Nephron progenitor cell (in vitro differentiated cells): ENCODE data around the gene LPGAT1.

ENCODE experiments used
- DNase-seq: peaks from one replicate; pipeline ENCODE4 v3.0.0; 2021
- H3K27ac Mint-ChIP-seq: 2 replicates; pipeline ENCODE4 v1.8.0; 2021; ENCODE audit warnings: mild to moderate bottlenecking, moderate library complexity, mixed read lengths
- H3K27me3 Mint-ChIP-seq: 2 replicates; pipeline ENCODE4 v1.8.0; 2021; ENCODE audit warnings: mild to moderate bottlenecking, low read depth, mixed read lengths; ENCODE audit not compliant: poor library complexity
- H3K36me3 Mint-ChIP-seq: 2 replicates; pipeline ENCODE4 v1.8.0; 2021; ENCODE audit warnings: low read depth, mixed read lengths
- H3K4me1 Mint-ChIP-seq: 2 replicates; pipeline ENCODE4 v1.8.0; 2021; ENCODE audit warnings: mixed read lengths
- H3K4me3 Mint-ChIP-seq: 2 replicates; pipeline ENCODE4 v1.8.0; 2021; ENCODE audit warnings: mild to moderate bottlenecking, moderate library complexity, mixed read lengths
- H3K9me3 Mint-ChIP-seq: 2 replicates; pipeline ENCODE4 v1.8.0; 2021; ENCODE audit warnings: mild to moderate bottlenecking, moderate library complexity, mixed read lengths
- TF ChIP-seq, protein P1 (sequence below): fragments of 200-600 bp; sonication (generic); IDR thresholded peaks from 2 replicates; pipeline ENCODE4 v1.5.0; 2021; ENCODE audit warnings: antibody characterized with exemption

LPGAT1 gene

DNA sequence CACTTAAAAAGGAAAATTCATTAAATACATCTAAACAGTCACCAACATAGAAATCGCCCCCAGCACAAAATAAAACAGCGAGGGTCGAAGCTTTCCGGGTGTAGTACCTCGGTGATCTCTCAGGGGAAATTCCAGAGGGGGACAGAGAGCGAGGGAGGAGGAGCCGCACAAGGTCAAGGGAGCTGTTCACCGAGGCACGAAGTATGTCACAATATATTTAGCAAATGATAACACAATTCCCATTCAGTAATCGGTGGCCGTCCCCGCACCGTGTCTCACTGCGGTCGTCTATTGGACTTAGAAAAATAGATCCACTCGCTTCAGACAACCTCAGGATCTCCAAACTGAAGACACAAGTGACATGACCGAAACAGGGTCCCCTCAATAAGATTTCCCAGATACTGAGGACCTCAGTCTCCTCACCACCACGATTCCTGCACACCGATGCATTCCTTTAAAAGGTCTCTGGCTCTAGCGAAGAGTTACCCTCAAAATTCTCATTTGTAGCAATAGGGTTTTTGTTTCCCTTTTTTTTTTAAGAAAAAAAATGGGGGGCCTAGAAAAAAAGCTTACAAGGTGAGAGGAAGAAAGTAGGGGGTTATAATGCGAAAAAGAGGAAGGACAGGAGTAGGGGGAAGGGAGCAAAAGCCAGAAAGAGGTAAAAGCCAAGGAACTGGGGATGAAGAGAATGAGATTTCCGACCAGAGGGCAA lies 1.1 kb downstream of the LPGAT1 start:
- TF ChIP-seq, protein P1, sequence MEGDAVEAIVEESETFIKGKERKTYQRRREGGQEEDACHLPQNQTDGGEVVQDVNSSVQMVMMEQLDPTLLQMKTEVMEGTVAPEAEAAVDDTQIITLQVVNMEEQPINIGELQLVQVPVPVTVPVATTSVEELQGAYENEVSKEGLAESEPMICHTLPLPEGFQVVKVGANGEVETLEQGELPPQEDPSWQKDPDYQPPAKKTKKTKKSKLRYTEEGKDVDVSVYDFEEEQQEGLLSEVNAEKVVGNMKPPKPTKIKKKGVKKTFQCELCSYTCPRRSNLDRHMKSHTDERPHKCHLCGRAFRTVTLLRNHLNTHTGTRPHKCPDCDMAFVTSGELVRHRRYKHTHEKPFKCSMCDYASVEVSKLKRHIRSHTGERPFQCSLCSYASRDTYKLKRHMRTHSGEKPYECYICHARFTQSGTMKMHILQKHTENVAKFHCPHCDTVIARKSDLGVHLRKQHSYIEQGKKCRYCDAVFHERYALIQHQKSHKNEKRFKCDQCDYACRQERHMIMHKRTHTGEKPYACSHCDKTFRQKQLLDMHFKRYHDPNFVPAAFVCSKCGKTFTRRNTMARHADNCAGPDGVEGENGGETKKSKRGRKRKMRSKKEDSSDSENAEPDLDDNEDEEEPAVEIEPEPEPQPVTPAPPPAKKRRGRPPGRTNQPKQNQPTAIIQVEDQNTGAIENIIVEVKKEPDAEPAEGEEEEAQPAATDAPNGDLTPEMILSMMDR = peak; percentile 11
- peaks cover 13% of the 10 kb centered on the region for H3K4me1 Mint-ChIP-seq
- H3K27ac Mint-ChIP-seq = no peak overlapping the region
- H3K9me3 Mint-ChIP-seq = no peaks in the 10 kb centered on the region
- peak overlapping the region; percentile 96 for H3K4me3 Mint-ChIP-seq
- H3K36me3 Mint-ChIP-seq = peaks cover 3% of the 10 kb centered on the region
- H3K27me3 Mint-ChIP-seq = peaks cover 34% of the 10 kb centered on the region
- DNase-seq = peak; percentile 52

DNA sequence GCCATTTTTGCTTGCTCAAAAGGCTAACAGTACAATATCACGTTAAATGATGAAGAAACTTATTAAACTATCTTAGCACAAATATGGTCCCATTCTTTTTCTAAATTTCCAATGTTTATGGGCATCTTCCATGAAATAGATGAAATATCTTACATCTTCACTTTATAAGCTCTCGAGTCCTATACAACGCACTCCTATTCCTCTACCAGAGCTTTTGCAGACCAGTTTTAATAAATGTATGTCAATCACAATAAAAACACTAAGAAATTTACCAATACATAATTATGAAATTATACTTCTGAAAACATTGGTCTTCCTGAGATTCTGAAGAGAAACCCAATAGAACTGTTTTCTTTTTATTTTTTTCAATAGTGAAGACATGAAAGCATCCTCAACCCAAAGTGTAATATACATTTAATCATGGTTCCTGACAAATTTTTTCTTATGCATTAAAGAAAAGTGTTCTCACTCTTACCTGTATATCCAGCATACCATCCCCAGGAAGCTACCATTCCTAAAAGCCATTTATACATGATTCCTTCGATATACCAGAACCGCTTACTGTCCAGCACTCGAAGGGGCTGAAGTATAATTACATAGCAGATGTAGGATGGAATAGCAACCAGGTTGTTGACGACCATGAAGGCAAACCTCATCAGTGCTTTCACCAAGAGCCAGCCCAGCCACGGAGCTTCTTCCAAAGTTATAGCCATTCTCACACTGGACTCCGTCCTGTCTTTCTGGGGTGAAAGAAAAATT lies 1.8 kb downstream of the LPGAT1 start:
- Mint-ChIP-seq H3K9me3 (no peaks in the 10 kb centered on the region), H3K27ac (no peak overlapping the region), H3K4me1 (peaks cover 13% of the 10 kb centered on the region), H3K27me3 (peaks cover 34% of the 10 kb centered on the region), H3K36me3 (peaks cover 10% of the 10 kb centered on the region), H3K4me3 (peak overlapping the region; percentile 96)
- TF ChIP-seq, protein P1 = no peak
- DNase-seq = no peak

DNA sequence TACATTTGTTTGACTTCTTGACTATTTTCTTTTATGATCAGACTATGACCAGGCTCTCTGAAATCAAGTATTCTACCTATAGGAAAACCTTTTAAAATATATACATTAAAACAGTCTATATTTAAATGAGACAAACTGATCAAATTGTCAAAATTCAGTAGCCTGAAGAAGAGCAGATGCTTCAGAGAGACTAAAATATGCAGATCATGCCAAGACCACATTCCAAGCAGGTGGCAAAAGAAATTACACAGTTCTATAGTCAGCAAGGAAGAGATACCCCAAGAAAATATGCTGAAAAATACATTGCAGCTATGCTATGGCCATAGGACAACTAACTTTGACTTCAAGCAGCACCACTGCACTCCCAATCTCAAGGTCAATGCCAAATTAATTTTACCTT lies 3.5 kb downstream of the LPGAT1 start:
- Mint-ChIP-seq H3K4me3 (no peak overlapping the region), H3K9me3 (no peaks in the 10 kb centered on the region), H3K36me3 (peaks cover 26% of the 10 kb centered on the region), H3K4me1 (peaks cover 13% of the 10 kb centered on the region), H3K27me3 (peaks cover 27% of the 10 kb centered on the region), H3K27ac (no peak overlapping the region)
- no peak for DNase-seq
- TF ChIP-seq, protein P1 = no peak

DNA sequence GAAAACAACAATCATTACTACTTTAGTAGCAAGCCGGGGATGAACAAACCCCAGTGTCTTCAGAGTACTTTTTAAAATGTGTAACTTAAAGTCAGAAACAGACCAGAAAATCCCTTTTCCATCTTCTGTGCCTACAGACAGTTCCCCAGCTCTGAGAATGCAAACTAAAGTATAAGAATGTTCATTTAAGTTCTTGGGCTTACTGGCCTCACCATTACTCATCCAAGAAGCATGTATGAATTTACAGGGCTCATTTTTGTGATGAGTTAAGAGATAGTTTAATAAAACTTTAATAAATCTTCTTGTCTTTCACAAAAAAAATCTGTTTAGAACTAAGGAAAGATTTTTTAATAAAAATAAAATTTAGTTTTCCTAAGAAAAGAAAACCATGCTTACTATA lies 4.6 kb downstream of the LPGAT1 start:
- Mint-ChIP-seq H3K9me3 (no peaks in the 10 kb centered on the region), H3K36me3 (peaks cover 36% of the 10 kb centered on the region), H3K4me1 (peaks cover 13% of the 10 kb centered on the region), H3K27me3 (peaks cover 24% of the 10 kb centered on the region), H3K4me3 (no peak overlapping the region), H3K27ac (no peak overlapping the region)
- TF ChIP-seq, protein P1 = no peak
- no peak for DNase-seq

DNA sequence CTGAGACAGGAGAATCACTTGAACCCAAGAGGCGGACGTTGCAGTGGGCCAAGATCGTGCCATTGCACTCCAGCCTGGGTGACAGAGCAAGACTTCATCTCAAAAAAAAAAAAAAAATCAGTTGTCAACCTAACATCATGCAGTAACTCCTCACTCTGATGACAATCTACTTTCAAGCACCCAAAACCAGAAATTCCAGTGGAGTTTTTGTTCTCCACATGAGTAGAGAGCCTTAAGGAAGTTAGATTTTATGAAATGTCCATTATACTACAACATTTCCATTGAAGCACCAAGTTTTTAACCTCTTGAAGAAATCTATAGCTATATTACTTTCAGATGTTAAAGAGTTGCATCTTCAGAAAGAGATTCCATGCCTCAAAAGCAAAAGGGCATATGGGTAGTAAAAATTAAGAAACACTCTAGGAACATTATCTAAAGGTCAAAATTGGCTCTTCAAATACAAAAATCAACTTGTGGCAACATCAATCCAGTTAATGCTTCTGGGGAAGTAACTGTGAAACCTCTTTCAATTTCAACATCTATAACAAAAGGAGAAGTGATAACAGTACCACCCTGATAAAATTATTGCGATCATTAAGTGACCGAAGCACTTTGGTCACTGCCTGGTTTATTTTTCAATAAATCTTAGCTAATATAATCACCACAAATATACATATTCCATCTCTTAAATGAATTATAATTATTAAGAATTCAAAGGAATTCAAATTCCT lies 7.7 kb downstream of the LPGAT1 start:
- Mint-ChIP-seq H3K36me3 (peaks cover 64% of the 10 kb centered on the region), H3K9me3 (peaks cover 8% of the 10 kb centered on the region), H3K4me1 (no peaks in the 10 kb centered on the region), H3K4me3 (no peak overlapping the region), H3K27me3 (peaks cover 6% of the 10 kb centered on the region), H3K27ac (no peak overlapping the region)
- TF ChIP-seq, protein P1 = no peak
- no peak for DNase-seq
